ENCODE results near the gene CFAP53. TPM values are rescaled to one million over a fixed set of nuclear protein-coding genes. Genes with fewer than 3 reads are reported as not detected.

CFAP53 gene
- total and polyA plus RNA-seq, 2 of the 13 experiments (the other 11 are each of a cell fraction or from before 2014, with no cell fraction given) = 0.05 to 0.07 TPM

GRCh38 chr18:50287441-50288347 is 21.4 kb upstream of the CFAP53 start, which contains the start of gene CXXC1 (continued):
- peak; percentile 40; the same call in 1 of the 2 replicates for TF ChIP-seq PAXIP1 (CRISPR knock-in tag; conservative IDR thresholded peaks at IDR 0.05)
- TF ChIP-seq ATF7-NPFF (CRISPR knock-in tag; IDR thresholded peaks at IDR 0.05; ENCODE audit: low read depth) = peak; percentile 78; the same call in 1 of the 2 replicates
- TF ChIP-seq WIZ (CRISPR knock-in tag; IDR thresholded peaks at IDR 0.05) = no peak
- TF ChIP-seq SRF (IDR thresholded peaks at IDR 0.05; ENCODE audit: low read depth, low read length) = no peak
- TF ChIP-seq PBX2 (CRISPR knock-in tag; IDR thresholded peaks at IDR 0.05) = no peak
- TF ChIP-seq RAD21 (CRISPR knock-in tag; IDR thresholded peaks at IDR 0.05) = peak; percentile 29; the same call in 1 of the 2 replicates
- TF ChIP-seq ZNF788 (CRISPR knock-in tag; IDR thresholded peaks at IDR 0.05; ENCODE audit: borderline replicate concordance) = peak; percentile 93; the same call in 1 of the 2 replicates
- peak; percentile 57; the same call in 1 of the 2 replicates for TF ChIP-seq RXRA (CRISPR knock-in tag; IDR thresholded peaks at IDR 0.05)
- TF ChIP-seq ZBTB46 (CRISPR knock-in tag; IDR thresholded peaks at IDR 0.05; ENCODE audit: borderline replicate concordance) = no peak
- TF ChIP-seq EP300 (IDR thresholded peaks at IDR 0.05; ENCODE audit: low read depth in 2 of 2, low read length in 2 of 2) = no peak; a peak in 1 of 4 replicates
- TF ChIP-seq EP300 (CRISPR knock-in tag; IDR thresholded peaks at IDR 0.05; ENCODE audit: borderline replicate concordance) = peak; percentile 12; the same call in 1 of the 2 replicates
- TF ChIP-seq FOXO1 (CRISPR knock-in tag; IDR thresholded peaks at IDR 0.05) = 0 out of 2 replicates have a peak, but pooled peaks have one; percentile 27
- TF ChIP-seq KIAA2018 (CRISPR knock-in tag; IDR thresholded peaks at IDR 0.05; ENCODE audit: borderline replicate concordance) = no peak
